Uterus (tissue), 4 donors: ENCODE data around the gene MINK1. TPM values are rescaled to one million over a fixed set of nuclear protein-coding genes. Genes with fewer than 3 reads are reported as not detected.

Source experiments
- DNase-seq, 2 donors: peaks; one replicate each; pipeline ENCODE4 v3.0.0-alpha.2; 2019 to 2020
- H3K27ac ChIP-seq, 2 donors: fragments of 200-600 bp; sonication (generic); 1 replicate in 1 of 2; 2 replicates in 1 of 2; pipeline ENCODE4 v1.5.1; 2016 to 2018
- H3K27me3 ChIP-seq, 2 donors: fragments of 200-600 bp; sonication (generic); one replicate each; pipeline ENCODE4 v1.5.1; 2018 to 2019; ENCODE audit warnings: control low read depth in 1 of 2
- H3K36me3 ChIP-seq, 2 donors: fragments of 200-600 bp; sonication (generic); one replicate each; pipeline ENCODE4 v1.5.1; 2019; ENCODE audit warnings: control low read depth in 1 of 2
- H3K4me1 ChIP-seq, 2 donors: fragments of 200-600 bp; sonication (generic); one replicate each; pipeline ENCODE4 v1.5.1; 2018 to 2019; ENCODE audit warnings: control low read depth in 1 of 2
- H3K4me3 ChIP-seq, 2 donors: fragments of 200-600 bp; sonication (generic); 1 replicate in 1 of 2; 2 replicates in 1 of 2; pipeline ENCODE4 v1.5.1; 2018 to 2019; ENCODE audit warnings: mild to moderate bottlenecking in 1 of 2
- H3K9me3 ChIP-seq, 2 donors: fragments of 200-600 bp; sonication (generic); one replicate each; pipeline ENCODE4 v1.5.1; 2019; ENCODE audit warnings: control low read depth in 1 of 2
- POLR2A ChIP-seq, 2 donors: fragments of 450-650 bp; IDR thresholded peaks; one replicate each; pipeline ENCODE4 v1.6.1; 2016; ENCODE audit warnings: antibody characterized with exemption in 2 of 2, mild to moderate bottlenecking in 1 of 2, moderate library complexity in 1 of 2
- intact Hi-C: fragments of 100-400 bp; cut with DNase I; formaldehyde crosslinking; loops from one replicate; pipeline ENCODE4 v1.15.1; 2023; ENCODE audit warnings: low total_unique reads
- total RNA-seq, 4 donors: library from RNA; depleted of rRNA in 3 of 4; stranded (reverse); fragments of >200 nt in 3 of 4; gene quantifications; one replicate each; pipeline versions ENCODE4 v1.1.0 to v1.2.4, GENCODE V29; 2014 to 2023
- TF ChIP-seq, protein P1 (sequence below), 4 experiments: fragments of 200-600 bp in 2 of 4; fragments of 450-650 bp in 2 of 4; sonication (generic) in 2 of 4; IDR thresholded peaks; one replicate each; pipeline ENCODE4 v1.5.1; 2016 to 2019; ENCODE audit warnings: antibody characterized with exemption in 4 of 4, mild to moderate bottlenecking in 2 of 4, moderate library complexity in 1 of 4
- donor health status: DM: yes; HTN: yes; CAD: no.

MINK1 gene
- total RNA-seq, 4 donors from 2014 or later, result 17.9 to 99.2 (median 27.9) TPM

DNA sequence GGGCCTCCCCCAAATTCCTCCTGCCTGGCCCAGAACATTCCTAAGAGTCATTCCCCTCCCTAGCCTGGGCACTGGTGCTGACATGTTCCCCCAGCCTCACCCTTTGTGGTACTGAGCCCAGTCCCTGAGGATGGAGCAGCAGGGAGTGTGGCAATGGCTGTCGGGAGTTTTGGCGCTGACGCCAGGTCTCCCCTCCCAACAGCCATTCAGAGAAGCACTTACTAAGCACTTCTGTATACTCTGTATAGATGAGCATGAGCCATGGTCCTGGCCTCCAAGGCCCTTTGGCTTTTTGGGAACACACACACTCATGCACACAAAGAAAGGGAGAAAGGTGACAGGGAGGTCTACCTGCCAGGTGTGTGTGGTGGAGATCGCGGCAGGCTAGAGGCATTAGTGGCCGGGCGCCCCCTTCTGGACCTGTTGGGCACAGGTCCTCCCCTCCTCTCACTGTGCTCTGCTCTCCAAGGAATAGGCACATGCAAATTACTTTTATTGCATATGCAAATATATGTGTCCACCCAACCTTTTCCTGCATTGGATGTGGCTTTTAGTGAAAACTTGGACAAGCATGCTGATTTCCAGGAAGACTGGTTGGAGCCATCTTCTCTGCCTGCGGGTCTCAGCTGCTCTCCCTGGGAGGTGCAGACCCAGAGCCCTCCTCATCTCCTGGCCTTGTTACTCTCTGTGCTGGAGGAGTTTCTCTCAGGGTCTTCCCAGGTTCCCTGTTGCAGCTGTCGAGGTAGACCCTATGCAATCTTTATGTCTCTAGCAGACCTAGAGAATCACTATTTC lies 48.8 kb downstream of the MINK1 start:
- Histone ChIP-seq H3K9me3 (no peaks in the 10 kb centered on the region), H3K4me3 (no peak overlapping the region), H3K27ac (no peak overlapping the region), H3K4me1 (peaks cover 0 to 7% of the 10 kb centered on the region in 2 donors), H3K36me3 (no peaks in the 10 kb centered on the region), H3K27me3 (no peaks in the 10 kb centered on the region)
- intact Hi-C loops, result no loop called here
- TF ChIP-seq, protein P1, sequence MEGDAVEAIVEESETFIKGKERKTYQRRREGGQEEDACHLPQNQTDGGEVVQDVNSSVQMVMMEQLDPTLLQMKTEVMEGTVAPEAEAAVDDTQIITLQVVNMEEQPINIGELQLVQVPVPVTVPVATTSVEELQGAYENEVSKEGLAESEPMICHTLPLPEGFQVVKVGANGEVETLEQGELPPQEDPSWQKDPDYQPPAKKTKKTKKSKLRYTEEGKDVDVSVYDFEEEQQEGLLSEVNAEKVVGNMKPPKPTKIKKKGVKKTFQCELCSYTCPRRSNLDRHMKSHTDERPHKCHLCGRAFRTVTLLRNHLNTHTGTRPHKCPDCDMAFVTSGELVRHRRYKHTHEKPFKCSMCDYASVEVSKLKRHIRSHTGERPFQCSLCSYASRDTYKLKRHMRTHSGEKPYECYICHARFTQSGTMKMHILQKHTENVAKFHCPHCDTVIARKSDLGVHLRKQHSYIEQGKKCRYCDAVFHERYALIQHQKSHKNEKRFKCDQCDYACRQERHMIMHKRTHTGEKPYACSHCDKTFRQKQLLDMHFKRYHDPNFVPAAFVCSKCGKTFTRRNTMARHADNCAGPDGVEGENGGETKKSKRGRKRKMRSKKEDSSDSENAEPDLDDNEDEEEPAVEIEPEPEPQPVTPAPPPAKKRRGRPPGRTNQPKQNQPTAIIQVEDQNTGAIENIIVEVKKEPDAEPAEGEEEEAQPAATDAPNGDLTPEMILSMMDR (IDR thresholded peaks at IDR 0.05), result peak; percentile 60 to 67 (median 62)
- no peak for TF ChIP-seq POLR2A (IDR thresholded peaks at IDR 0.05)
- DNase-seq, result no peak

GRCh38 chr17:4884489-4884888 lies 51.3 kb downstream of the MINK1 start:
- Histone ChIP-seq H3K4me3 (no peak overlapping the region), H3K4me1 (peaks cover 0 to 7% of the 10 kb centered on the region in 2 donors), H3K27ac (no peak overlapping the region), H3K36me3 (no peaks in the 10 kb centered on the region), H3K27me3 (no peaks in the 10 kb centered on the region), H3K9me3 (no peaks in the 10 kb centered on the region)
- intact Hi-C loops, result no loop called here
- TF ChIP-seq, protein P1 (IDR thresholded peaks at IDR 0.05), result no peak
- no peak for DNase-seq

- TF ChIP-seq POLR2A (IDR thresholded peaks at IDR 0.05), result no peak
- TF ChIP-seq, protein P1 (IDR thresholded peaks at IDR 0.05), result no peak
- Histone ChIP-seq H3K27me3 (no peaks in the 10 kb centered on the region), H3K4me1 (peaks cover 0 to 4% of the 10 kb centered on the region in 2 donors), H3K36me3 (no peaks in the 10 kb centered on the region), H3K27ac (no peak overlapping the region), H3K9me3 (no peaks in the 10 kb centered on the region), H3K4me3 (no peak overlapping the region)
- no peak for DNase-seq
- intact Hi-C loops, result no loop called here
Measured at GRCh38 chr17:4886830-4887229, 53.7 kb downstream of the MINK1 start.

DNA sequence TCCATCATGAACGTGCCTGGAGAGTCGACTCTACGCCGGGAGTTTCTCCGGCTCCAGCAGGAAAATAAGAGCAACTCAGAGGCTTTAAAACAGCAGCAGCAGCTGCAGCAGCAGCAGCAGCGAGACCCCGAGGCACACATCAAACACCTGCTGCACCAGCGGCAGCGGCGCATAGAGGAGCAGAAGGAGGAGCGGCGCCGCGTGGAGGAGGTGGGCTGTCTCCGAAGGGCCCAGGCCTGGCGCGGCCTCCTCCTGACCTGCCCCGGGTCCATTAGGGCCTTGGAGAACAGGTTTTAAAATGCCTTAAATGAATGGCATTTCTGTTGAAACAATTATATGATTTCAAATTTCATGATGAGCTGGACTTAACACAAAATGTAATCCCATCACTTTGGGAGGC lies 54.4 kb downstream of the MINK1 start:
- no peak overlapping the region for H3K4me3 ChIP-seq
- no peaks in the 10 kb centered on the region for H3K4me1 ChIP-seq
- intact Hi-C loops, result no loop called here
- H3K36me3 ChIP-seq, result no peaks in the 10 kb centered on the region
- H3K27me3 ChIP-seq, result no peaks in the 10 kb centered on the region
- no peak overlapping the region for H3K27ac ChIP-seq
- no peaks in the 10 kb centered on the region for H3K9me3 ChIP-seq
- TF ChIP-seq POLR2A (IDR thresholded peaks at IDR 0.05), result no peak
- TF ChIP-seq, protein P1 (IDR thresholded peaks at IDR 0.05), result no peak
- DNase-seq, result no peak
